ENCODE data around the gene KLF6.

The KLF6 gene

GRCh38 chr10:3813986-3814837 lies 29.2 kb upstream of the KLF6 start (continued):
- TF ChIP-seq, protein P1, sequence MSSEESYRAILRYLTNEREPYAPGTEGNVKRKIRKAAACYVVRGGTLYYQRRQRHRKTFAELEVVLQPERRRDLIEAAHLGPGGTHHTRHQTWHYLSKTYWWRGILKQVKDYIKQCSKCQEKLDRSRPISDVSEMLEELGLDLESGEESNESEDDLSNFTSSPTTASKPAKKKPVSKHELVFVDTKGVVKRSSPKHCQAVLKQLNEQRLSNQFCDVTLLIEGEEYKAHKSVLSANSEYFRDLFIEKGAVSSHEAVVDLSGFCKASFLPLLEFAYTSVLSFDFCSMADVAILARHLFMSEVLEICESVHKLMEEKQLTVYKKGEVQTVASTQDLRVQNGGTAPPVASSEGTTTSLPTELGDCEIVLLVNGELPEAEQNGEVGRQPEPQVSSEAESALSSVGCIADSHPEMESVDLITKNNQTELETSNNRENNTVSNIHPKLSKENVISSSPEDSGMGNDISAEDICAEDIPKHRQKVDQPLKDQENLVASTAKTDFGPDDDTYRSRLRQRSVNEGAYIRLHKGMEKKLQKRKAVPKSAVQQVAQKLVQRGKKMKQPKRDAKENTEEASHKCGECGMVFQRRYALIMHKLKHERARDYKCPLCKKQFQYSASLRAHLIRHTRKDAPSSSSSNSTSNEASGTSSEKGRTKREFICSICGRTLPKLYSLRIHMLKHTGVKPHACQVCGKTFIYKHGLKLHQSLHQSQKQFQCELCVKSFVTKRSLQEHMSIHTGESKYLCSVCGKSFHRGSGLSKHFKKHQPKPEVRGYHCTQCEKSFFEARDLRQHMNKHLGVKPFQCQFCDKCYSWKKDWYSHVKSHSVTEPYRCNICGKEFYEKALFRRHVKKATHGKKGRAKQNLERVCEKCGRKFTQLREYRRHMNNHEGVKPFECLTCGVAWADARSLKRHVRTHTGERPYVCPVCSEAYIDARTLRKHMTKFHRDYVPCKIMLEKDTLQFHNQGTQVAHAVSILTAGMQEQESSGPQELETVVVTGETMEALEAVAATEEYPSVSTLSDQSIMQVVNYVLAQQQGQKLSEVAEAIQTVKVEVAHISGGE (tag by site-specific recombination; conservative IDR thresholded peaks at IDR 0.05; ENCODE audit: low read depth): peak; percentile 72
- peak; percentile 82 for TF ChIP-seq ZNF433 (tag by site-specific recombination; IDR thresholded peaks at IDR 0.05; ENCODE audit: low read depth)
- no peak for TF ChIP-seq ZBTB20 (tag by site-specific recombination; IDR thresholded peaks at IDR 0.05)

DNA sequence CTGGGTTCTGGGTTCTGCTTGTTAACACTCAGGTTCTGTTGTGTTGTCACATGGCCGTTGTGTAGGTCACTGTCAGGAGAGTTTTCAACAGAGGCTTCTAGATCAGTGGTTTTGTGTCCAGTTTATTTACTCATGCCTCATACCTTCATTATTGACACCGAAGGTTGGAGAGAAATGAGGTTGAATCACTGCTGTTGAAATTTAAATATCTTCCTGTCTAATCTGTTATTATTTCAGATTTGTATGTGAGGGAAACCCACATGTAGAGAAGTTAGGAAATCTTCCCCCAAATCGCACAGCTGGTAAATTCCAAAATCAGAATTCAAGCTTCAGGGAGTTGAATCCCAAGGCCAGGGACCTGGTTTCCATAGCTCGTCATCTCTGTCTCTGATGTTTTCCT lies 28.3 kb upstream of the KLF6 start:
- no peaks in the 10 kb centered on the region for H3K4me1 ChIP-seq (ENCODE audit: control insufficient read depth, insufficient read depth, low read length)
- POLR2A ChIA-PET: no interaction called here

DNA sequence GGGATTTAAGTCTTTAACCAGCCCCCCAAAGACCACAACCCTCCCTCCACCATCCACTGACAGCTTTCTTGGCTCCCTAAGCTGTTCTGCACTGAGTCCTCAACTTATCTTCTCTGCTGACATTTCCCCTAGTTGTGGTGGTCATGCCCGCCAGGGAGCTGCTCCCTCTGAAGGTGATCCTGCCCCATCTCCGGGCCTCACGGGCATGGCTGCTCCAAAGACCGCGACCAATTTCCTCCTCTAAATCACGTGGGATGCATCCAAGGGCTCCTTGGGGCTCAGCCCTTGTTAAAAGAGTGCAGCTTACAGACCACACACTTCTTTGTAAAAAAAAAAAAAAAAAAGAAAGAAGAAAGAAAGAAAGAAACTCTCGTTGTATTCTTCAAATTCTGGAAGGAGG lies 27.1 kb upstream of the KLF6 start:
- H3K27ac ChIP-seq (ENCODE audit: extremely low read depth, low read depth, low read length): no peak overlapping the region
- H3K36me3 ChIP-seq (ENCODE audit: control insufficient read depth in 2 of 2, insufficient read depth in 1 of 2, low read length in 2 of 2): no peaks in the 10 kb centered on the region
- no peak overlapping the region for H3K4me3 ChIP-seq (ENCODE audit: low read depth, low read length)
- CTCF ChIA-PET: interaction anchor here (0.5 to 1.2 kb wide), 3 partner anchors 12 to 800 kb away, joined by 3 to 4 read pairs (median 3); no protein-coding TSS in a partner anchor
- H3K4me1 ChIP-seq (ENCODE audit: control insufficient read depth, insufficient read depth, low read length): no peaks in the 10 kb centered on the region; the same call in 1 of the 2 replicates
- POLR2A ChIA-PET: interaction anchor here (0.7 to 3.5 kb wide), 2 partner anchors 27 to 31 kb away, joined by 7 to 32 read pairs; partner anchors contain the start of gene KLF6
- H3K9me3 ChIP-seq (ENCODE audit: control insufficient read depth, insufficient read depth, low read depth, low read length): no peaks in the 10 kb centered on the region
- TF ChIP-seq ZNF223 (tag by site-specific recombination; IDR thresholded peaks at IDR 0.05) (no peak), ZNF513 (tag by site-specific recombination; IDR thresholded peaks at IDR 0.05) (no peak), ZNF548 (tag by site-specific recombination; IDR thresholded peaks at IDR 0.05) (no peak), ZNF791 (tag by site-specific recombination; IDR thresholded peaks at IDR 0.05) (no peak), PRDM6 (tag by site-specific recombination; IDR thresholded peaks at IDR 0.05) (no peak), MYNN (tag by site-specific recombination; IDR thresholded peaks at IDR 0.05; ENCODE audit: borderline replicate concordance) (no peak), BCL11A (tag by site-specific recombination; IDR thresholded peaks at IDR 0.05; ENCODE audit: low read depth) (no peak), ZSCAN16 (tag by site-specific recombination; IDR thresholded peaks at IDR 0.05) (no peak)
- TF ChIP-seq, protein P2, sequence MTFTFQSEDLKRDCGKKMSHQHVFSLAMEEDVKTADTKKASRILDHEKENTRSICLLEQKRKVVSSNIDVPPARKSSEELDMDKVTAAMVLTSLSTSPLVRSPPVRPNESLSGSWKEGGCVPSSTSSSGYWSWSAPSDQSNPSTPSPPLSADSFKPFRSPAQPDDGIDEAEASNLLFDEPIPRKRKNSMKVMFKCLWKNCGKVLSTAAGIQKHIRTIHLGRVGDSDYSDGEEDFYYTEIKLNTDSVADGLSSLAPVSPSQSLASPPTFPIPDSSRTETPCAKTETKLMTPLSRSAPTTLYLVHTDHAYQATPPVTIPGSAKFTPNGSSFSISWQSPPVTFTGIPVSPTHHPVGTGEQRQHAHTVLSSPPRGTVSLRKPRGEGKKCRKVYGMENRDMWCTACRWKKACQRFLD (tag by site-specific recombination; IDR thresholded peaks at IDR 0.05): no peak
- TF ChIP-seq, protein P3, sequence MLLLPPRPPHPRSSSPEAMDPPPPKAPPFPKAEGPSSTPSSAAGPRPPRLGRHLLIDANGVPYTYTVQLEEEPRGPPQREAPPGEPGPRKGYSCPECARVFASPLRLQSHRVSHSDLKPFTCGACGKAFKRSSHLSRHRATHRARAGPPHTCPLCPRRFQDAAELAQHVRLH (tag by site-specific recombination; IDR thresholded peaks at IDR 0.05): no peak

More for the DNA sequence above, 28.3 kb upstream of the KLF6 start:
- H3K36me3 ChIP-seq (ENCODE audit: control insufficient read depth in 2 of 2, insufficient read depth in 1 of 2, low read length in 2 of 2): no peaks in the 10 kb centered on the region
- no peak overlapping the region for H3K27ac ChIP-seq (ENCODE audit: extremely low read depth, low read depth, low read length)
- CTCF ChIA-PET: no interaction called here
- TF ChIP-seq ZNF629 (tag by site-specific recombination; IDR thresholded peaks at IDR 0.05): no peak
- no peak overlapping the region for H3K4me3 ChIP-seq (ENCODE audit: low read depth, low read length)
- H3K9me3 ChIP-seq (ENCODE audit: control insufficient read depth, insufficient read depth, low read depth, low read length): no peaks in the 10 kb centered on the region
